HCT116 (cell line): ENCODE data around the gene SRSF2. TPM values are rescaled to one million over a fixed set of nuclear protein-coding genes. Genes with fewer than 3 reads are reported as not detected.

Experiments
- ATAC-seq: fragments of 200-7000 bp; cut with Tn5 transposase; 2 replicates; pipeline ENCODE4 v1.9.1; 2020; ENCODE audit warnings: mild to moderate bottlenecking, moderate library complexity
- BruUV-seq: library from RNA; stranded (reverse); fragments of 400-500 nt; replicated peaks from 2 replicates; lab custom pipeline; 2021; lab: Mats Ljungman, UMichigan
- CTCF ChIA-PET: fragments of 300-600 bp; sonication (Branson Sonifier 250); formaldehyde crosslinking; loops from one replicate; lab custom pipeline; 2021; ENCODE audit warnings: antibody characterized with exemption; lab: Charles Lee
- POLR2A ChIA-PET: fragments of 300-600, 350-600 bp; sonication (Branson Sonifier 250); formaldehyde crosslinking; loops from one replicate; lab custom pipeline; 2021; ENCODE audit warnings: antibody characterized with exemption; lab: Charles Lee
- RAD21 ChIA-PET, 2 experiments: fragments of 300-600 bp; sonication (Branson Sonifier 250); formaldehyde crosslinking; loops; one replicate each; lab custom pipeline; 2023; ENCODE audit warnings: low total read pairs in 2 of 2; ENCODE audit not compliant: uncharacterized antibody in 2 of 2, unreplicated experiment in 2 of 2, low non-redundant PET in 1 of 2; lab: Charles Lee
- DNase-seq: peaks from one replicate; pipeline ENCODE4 v3.0.0-alpha.2; 2010; ENCODE audit warnings: low read depth, low spot score
- H2AFZ ChIP-seq: fragments of 200-600 bp; shearing (Covaris generic), sonication (generic); 2 replicates; pipeline ENCODE4 v1.6.1; 2017; ENCODE audit warnings: low read depth, mixed run types, mixed read lengths, antibody characterized with exemption, low read length; ENCODE audit not compliant: poor library complexity, severe bottlenecking
- H3K27ac ChIP-seq: 2 replicates; pipeline ENCODE4 v1.5.1; 2012; ENCODE audit warnings: low read depth, low read length
- H3K27me3 ChIP-seq: fragments of 200-600 bp; sonication (generic); 2 replicates; pipeline ENCODE4 v1.6.1; 2016; ENCODE audit warnings: mixed run types, low read length, mixed read lengths; ENCODE audit not compliant: insufficient read depth
- H3K36me3 ChIP-seq, 2 experiments: fragments of 200-500 bp in 1 of 2; fragments of 200-600 bp in 1 of 2; sonication (Bioruptor generic) in 1 of 2; sonication (generic) in 1 of 2; 2 replicates each; pipeline versions ENCODE4 v1.5.1 to v1.6.1; 2014 to 2016; ENCODE audit warnings: low read length in 2 of 2, inconsistent platforms in 1 of 2, mixed read lengths in 1 of 2, mixed run types in 1 of 2; ENCODE audit not compliant: insufficient read depth in 2 of 2, control insufficient read depth in 1 of 2
- H3K4me1 ChIP-seq, 2 experiments: fragments of 200-600 bp in 1 of 2; sonication (generic) in 1 of 2; 2 replicates each; pipeline versions ENCODE4 v1.5.1 to v1.6.1; 2012 to 2017; ENCODE audit warnings: low read length in 2 of 2, inconsistent platforms in 1 of 2, mild to moderate bottlenecking in 1 of 2, mixed read lengths in 1 of 2, mixed run types in 1 of 2, moderate library complexity in 1 of 2; ENCODE audit not compliant: insufficient read depth in 2 of 2, control insufficient read depth in 1 of 2
- H3K4me2 ChIP-seq: fragments of 200-600 bp; sonication (generic); 2 replicates; pipeline ENCODE4 v1.6.1; 2017; ENCODE audit warnings: mixed run types, low read length, mixed read lengths
- H3K4me3 ChIP-seq, 2 experiments: fragments of 200-600 bp in 1 of 2; sonication (generic) in 1 of 2; replicated peaks in 1 of 2; 2 replicates each; pipeline ENCODE4 v1.5.1; 2011 to 2016; ENCODE audit warnings: low read length in 2 of 2, control low read depth in 1 of 2, low read depth in 1 of 2, mild to moderate bottlenecking in 1 of 2, mixed read lengths in 1 of 2, mixed run types in 1 of 2
- H3K79me2 ChIP-seq: fragments of 200-600 bp; sonication (generic); 2 replicates; pipeline ENCODE4 v1.6.1; 2017; ENCODE audit warnings: mild to moderate bottlenecking, mixed run types, low read length, moderate library complexity, mixed read lengths; ENCODE audit not compliant: insufficient read depth
- H3K9ac ChIP-seq: fragments of 200-600 bp; sonication (generic); 2 replicates; pipeline ENCODE4 v1.6.1; 2016; ENCODE audit warnings: low read length, mixed read lengths
- H3K9me2 ChIP-seq: fragments of 200-600 bp; sonication (generic), shearing (Covaris generic); 2 replicates; pipeline ENCODE4 v1.6.1; 2017; ENCODE audit warnings: mixed run types, mild to moderate bottlenecking, moderate library complexity; ENCODE audit not compliant: insufficient read depth
- H3K9me3 ChIP-seq, 2 experiments: fragments of 200-500 bp in 1 of 2; fragments of 200-600 bp in 1 of 2; sonication (Bioruptor generic) in 1 of 2; sonication (generic) in 1 of 2; 2 replicates each; pipeline ENCODE4 v1.6.1; 2014 to 2017; ENCODE audit warnings: low read length in 2 of 2, mixed read lengths in 2 of 2, inconsistent platforms in 1 of 2, low read depth in 1 of 2, mild to moderate bottlenecking in 1 of 2, mixed run types in 1 of 2, moderate library complexity in 1 of 2; ENCODE audit not compliant: control insufficient read depth in 1 of 2, insufficient read depth in 1 of 2
- H4K20me1 ChIP-seq: fragments of 200-600 bp; sonication (generic), shearing (Covaris generic); 2 replicates; pipeline ENCODE4 v1.6.1; 2017; ENCODE audit warnings: mixed run types, mild to moderate bottlenecking, moderate library complexity; ENCODE audit not compliant: insufficient read depth
- ATF3 ChIP-seq: IDR thresholded peaks from 2 replicates; pipeline ENCODE4 v1.6.1; 2012
- CEBPB ChIP-seq: IDR thresholded peaks from 2 replicates; pipeline ENCODE4 v1.6.1; 2012; ENCODE audit warnings: low read depth
- CTCF ChIP-seq, 3 experiments: fragments of 200-600 bp in 1 of 3; sonication (generic) in 1 of 3; IDR thresholded peaks in 2 of 3; conservative IDR thresholded peaks in 1 of 3; 2 replicates each; pipeline ENCODE4 v1.5.1; 2012 to 2017; ENCODE audit warnings: low read depth in 2 of 3, low read length in 2 of 3, antibody characterized with exemption in 1 of 3, borderline replicate concordance in 1 of 3, control low read depth in 1 of 3, mild to moderate bottlenecking in 1 of 3, mixed read lengths in 1 of 3, mixed run types in 1 of 3, moderate library complexity in 1 of 3; ENCODE audit not compliant: insufficient read depth in 1 of 3
- EGR1 ChIP-seq: IDR thresholded peaks from 2 replicates; pipeline ENCODE4 v1.6.1; 2012; ENCODE audit warnings: low read depth
- EZH2 ChIP-seq: fragments of 200-600 bp; sonication (generic); IDR thresholded peaks from 2 replicates; pipeline ENCODE4 v1.6.1; 2017; ENCODE audit warnings: antibody characterized with exemption, mixed run types
- FOSL1 ChIP-seq: IDR thresholded peaks from 2 replicates; pipeline ENCODE4 v1.6.1; 2012; ENCODE audit warnings: low read depth
- JUND ChIP-seq: IDR thresholded peaks from 2 replicates; pipeline ENCODE4 v1.6.1; 2012
- POLR2A ChIP-seq: IDR thresholded peaks from 2 replicates; pipeline ENCODE4 v1.7.0; 2011; ENCODE audit warnings: borderline replicate concordance; ENCODE audit not compliant: insufficient read depth, insufficient read length; ENCODE audit errors: extremely low read depth
- POLR2AphosphoS5 ChIP-seq: IDR thresholded peaks from 2 replicates; pipeline ENCODE4 v1.6.1; 2011; ENCODE audit warnings: mild to moderate bottlenecking, low read depth, low read length, moderate library complexity
- REST ChIP-seq: IDR thresholded peaks from 2 replicates; pipeline ENCODE4 v1.6.1; 2012; ENCODE audit warnings: low read depth
- SIN3A ChIP-seq: IDR thresholded peaks from 2 replicates; pipeline ENCODE4 v1.6.1; 2012; ENCODE audit warnings: low read depth
- SP1 ChIP-seq: IDR thresholded peaks from 2 replicates; pipeline ENCODE4 v1.6.1; 2012; ENCODE audit warnings: low read depth
- SRF ChIP-seq: IDR thresholded peaks from 2 replicates; pipeline ENCODE4 v1.6.1; 2012; ENCODE audit warnings: low read depth
- TCF7L2 ChIP-seq: IDR thresholded peaks from 2 replicates; pipeline ENCODE4 v1.7.0; 2011; ENCODE audit warnings: borderline replicate concordance, inconsistent platforms; ENCODE audit not compliant: insufficient read depth, insufficient read length; ENCODE audit errors: extremely low read depth
- YY1 ChIP-seq: IDR thresholded peaks from 2 replicates; pipeline ENCODE4 v1.6.1; 2011; ENCODE audit warnings: low read length, low read depth, moderate library complexity, mild to moderate bottlenecking; ENCODE audit not compliant: insufficient replicate concordance; ENCODE audit errors: extremely low read depth
- ZNF274 ChIP-seq: fragments of 200-500 bp; sonication (Bioruptor generic); IDR thresholded peaks from 2 replicates; pipeline ENCODE4 v1.6.1; 2014; ENCODE audit warnings: mild to moderate bottlenecking, low read depth, low read length, inconsistent platforms
- intact Hi-C: fragments of 100-400 bp; cut with micrococcal nuclease; formaldehyde crosslinking; loops from 2 replicates; pipeline ENCODE4 v1.10.0; 2022
- total RNA-seq: library from RNA; stranded (reverse); gene quantifications from one replicate; pipeline ENCODE4 v1.2.1, GENCODE V29; 2021; ENCODE audit not compliant: unreplicated experiment

Gene SRSF2
- total RNA-seq, 1 experiment from 2014 or later = 422 TPM

- TF ChIP-seq EZH2 = no peak
- no peak for TF ChIP-seq ATF3
- TF ChIP-seq POLR2A = no peak
- TF ChIP-seq ZNF274 = no peak
- no peak for TF ChIP-seq SIN3A
- no peak for TF ChIP-seq FOSL1
- no peak for TF ChIP-seq TCF7L2
- 0 out of 2 replicates have a peak, but pooled peaks have one; percentile 26 for TF ChIP-seq SRF
- TF ChIP-seq EGR1 = no peak
- no peak for TF ChIP-seq YY1
- no peak for TF ChIP-seq REST
- TF ChIP-seq SP1 = no peak
Measured at GRCh38 chr17:76725580-76726230, 11.4 kb downstream of the SRSF2 start (continued).

- Histone ChIP-seq H3K4me2 (no peak overlapping the region), H3K4me3 (no peak overlapping the region), H2AFZ (no peak overlapping the region), H3K27me3 (no peaks in the 10 kb centered on the region), H3K9me2 (no peaks in the 10 kb centered on the region), H3K9ac (no peak overlapping the region)
- no peak for ATAC-seq
- TF ChIP-seq EZH2 (no peak), CEBPB (no peak), SP1 (no peak), JUND (no peak), POLR2AphosphoS5 (no peak), ZNF274 (no peak), CTCF (IDR thresholded peaks at IDR 0.05 in 2 of 3, conservative IDR thresholded peaks at IDR 0.05 in 1 of 3; ENCODE audit: borderline replicate concordance in 1 of 3, insufficient read depth in 1 of 3, low read depth in 2 of 3, low read length in 2 of 3) (no peak), REST (no peak)
- TF ChIP-seq, all 23 proteins: peak for 0
- ChIA-PET POLR2A (no interaction called here), CTCF (no interaction called here), RAD21 (no interaction called here)
- DNase-seq = no peak
- Histone ChIP-seq H3K27ac (no peak overlapping the region), H4K20me1 (peaks cover 7% of the 10 kb centered on the region; the same call in 1 of the 2 replicates), H3K36me3 (peaks cover 48 to 69% of the 10 kb centered on the region in 2 experiments), H3K9me3 (no peaks in the 10 kb centered on the region), H3K4me1 (peaks cover 13 to 21% of the 10 kb centered on the region in 2 experiments), H3K79me2 (peaks cover 87% of the 10 kb centered on the region)
- intact Hi-C loops = no loop called here
- BruUV-seq = no TSS peak
Measured at GRCh38 chr17:76723812-76724211, 13.3 kb downstream of the SRSF2 start.
